Activated T-cell treated with anti-CD3 and anti-CD28 coated beads, Interleukin-2, amount 50 U/mL, for 72 hours (primary cell): ENCODE results near the gene LRP1. TPM values are rescaled to one million over a fixed set of nuclear protein-coding genes. Genes with fewer than 3 reads are reported as not detected.

ENCODE experiments used
- ATAC-seq, 2 donors: fragments of 150-1000 bp; cut with Tn5 transposase; replicated peaks in 1 of 2; 2 replicates each; pipeline ENCODE4 v1.10.0; 2021; ENCODE audit warnings: moderate library complexity in 2 of 2, mild to moderate bottlenecking in 1 of 2
- DNase-seq, 2 donors: peaks; one replicate each; pipeline ENCODE4 v3.0.0; 2021 to 2022; ENCODE audit warnings: mixed read lengths in 1 of 2
- H3K27ac Mint-ChIP-seq: one replicate; pipeline ENCODE4 v1.8.0; 2022; ENCODE audit warnings: mild to moderate bottlenecking, moderate library complexity, mixed read lengths
- H3K27me3 Mint-ChIP-seq: one replicate; pipeline ENCODE4 v1.8.0; 2022; ENCODE audit warnings: low read depth, mixed read lengths
- H3K36me3 Mint-ChIP-seq, 2 donors: one replicate each; pipeline ENCODE4 v1.8.0; 2022; ENCODE audit warnings: mixed read lengths in 2 of 2, mild to moderate bottlenecking in 1 of 2; ENCODE audit not compliant: insufficient read depth in 2 of 2
- H3K4me1 Mint-ChIP-seq: one replicate; pipeline ENCODE4 v1.8.0; 2022; ENCODE audit warnings: low read depth, mixed read lengths
- H3K4me3 Mint-ChIP-seq, 2 donors: one replicate each; pipeline ENCODE4 v1.8.0; 2022; ENCODE audit warnings: mild to moderate bottlenecking in 2 of 2, mixed read lengths in 2 of 2, moderate library complexity in 2 of 2
- H3K9me3 Mint-ChIP-seq, 2 donors: one replicate each; pipeline ENCODE4 v1.8.0; 2022; ENCODE audit warnings: mixed read lengths in 2 of 2
- total RNA-seq, 2 donors: library from RNA; stranded (reverse); gene quantifications; one replicate each; pipeline ENCODE4 v1.2.3, GENCODE V29; 2022

Gene LRP1
- total RNA-seq, 2 donors from 2014 or later = 3.2 to 4.8 TPM

DNA sequence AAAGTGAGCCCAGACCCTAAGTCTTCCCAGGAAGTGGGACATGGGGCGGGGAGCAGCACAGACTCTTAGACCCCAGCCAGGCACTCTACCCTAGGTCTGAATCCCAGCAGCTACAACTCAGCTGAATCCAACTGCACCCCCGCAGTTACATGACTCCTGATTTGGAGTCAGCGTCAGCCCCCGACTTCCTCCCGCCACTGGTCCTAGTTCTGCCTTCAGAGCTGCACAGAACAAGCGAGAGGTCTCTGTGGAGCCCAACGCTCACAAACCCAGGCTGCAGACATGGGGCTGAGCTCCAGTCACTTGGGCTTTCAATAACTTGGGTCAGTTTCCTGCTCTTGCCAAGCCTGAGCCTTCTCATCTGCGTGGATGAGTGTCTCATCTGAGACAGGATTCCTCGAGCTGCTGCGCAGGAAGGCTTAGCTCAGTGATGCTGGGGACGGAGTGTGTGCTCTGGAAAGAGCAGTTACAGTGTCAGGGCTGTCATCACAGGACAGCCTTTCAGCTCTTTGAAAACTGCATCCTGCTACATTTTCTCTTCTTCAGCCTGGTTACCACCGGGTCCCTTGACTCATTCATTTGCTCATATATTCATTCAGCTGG is 57.7 kb downstream of the LRP1 start:
- H3K9me3 Mint-ChIP-seq = no peaks in the 10 kb centered on the region
- no peak for ATAC-seq
- H3K4me3 Mint-ChIP-seq = no peak overlapping the region
- peaks cover 8% of the 10 kb centered on the region for H3K4me1 Mint-ChIP-seq
- no peak for DNase-seq
- H3K36me3 Mint-ChIP-seq = no peaks in the 10 kb centered on the region
- no peak overlapping the region for H3K27ac Mint-ChIP-seq
- no peaks in the 10 kb centered on the region for H3K27me3 Mint-ChIP-seq

GRCh38 chr12:57187222-57188089 is 59.2 kb downstream of the LRP1 start:
- Mint-ChIP-seq H3K4me1 (peaks cover 7% of the 10 kb centered on the region), H3K27me3 (no peaks in the 10 kb centered on the region), H3K4me3 (no peak overlapping the region), H3K36me3 (peaks cover 0 to 2% of the 10 kb centered on the region in 2 donors), H3K9me3 (no peaks in the 10 kb centered on the region), H3K27ac (no peak overlapping the region)
- ATAC-seq = no peak
- DNase-seq = no peak

DNA sequence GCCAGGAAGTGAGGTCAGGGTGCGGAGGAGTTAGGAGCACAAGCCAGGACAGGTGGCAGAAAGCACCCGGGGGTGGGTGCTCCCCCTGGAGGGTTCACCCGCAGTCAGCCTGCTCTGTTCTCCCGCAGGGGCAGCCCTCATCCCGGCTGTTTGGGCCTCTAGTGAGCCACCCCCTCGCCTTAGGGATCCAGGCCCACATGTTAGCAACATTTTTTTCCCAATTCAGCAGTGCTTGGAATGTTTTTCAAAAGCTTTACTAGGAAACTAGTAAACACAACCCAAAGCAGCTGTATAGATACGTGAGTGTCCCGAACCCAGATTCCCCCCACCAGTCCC is 59.8 kb downstream of the LRP1 start:
- H3K27me3 Mint-ChIP-seq = no peaks in the 10 kb centered on the region
- no peak for DNase-seq
- H3K9me3 Mint-ChIP-seq = no peaks in the 10 kb centered on the region
- H3K27ac Mint-ChIP-seq = no peak overlapping the region
- H3K36me3 Mint-ChIP-seq = peaks cover 0 to 2% of the 10 kb centered on the region in 2 donors
- peaks cover 1% of the 10 kb centered on the region for H3K4me1 Mint-ChIP-seq
- ATAC-seq = no peak
- no peak overlapping the region for H3K4me3 Mint-ChIP-seq

DNA sequence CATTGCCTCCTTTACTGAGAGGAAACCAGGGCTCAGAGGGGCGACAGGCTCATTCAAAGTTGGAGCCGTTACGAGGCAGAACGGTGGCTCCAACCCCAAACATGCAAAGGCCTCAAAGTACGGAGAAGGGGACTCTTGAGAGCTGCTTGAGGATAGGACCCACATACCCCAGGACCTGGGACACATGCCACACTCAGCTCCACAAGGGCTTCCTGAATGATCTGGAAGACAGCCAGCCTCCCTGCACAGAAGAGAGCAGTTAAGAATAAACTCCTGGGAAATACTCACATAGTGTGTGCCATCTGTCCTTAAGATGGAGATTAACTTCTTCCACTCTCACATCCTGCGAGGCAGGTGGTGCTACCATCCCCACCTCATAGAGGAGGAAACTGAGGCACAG is 61.8 kb downstream of the LRP1 start:
- Mint-ChIP-seq H3K4me1 (no peaks in the 10 kb centered on the region), H3K4me3 (no peak overlapping the region), H3K27me3 (no peaks in the 10 kb centered on the region), H3K27ac (no peak overlapping the region), H3K9me3 (no peaks in the 10 kb centered on the region), H3K36me3 (peaks cover 0 to 2% of the 10 kb centered on the region in 2 donors)
- ATAC-seq (no peak), DNase-seq (no peak)

- H3K4me1 Mint-ChIP-seq = no peaks in the 10 kb centered on the region
- DNase-seq (no peak), ATAC-seq (no peak)
- H3K27ac Mint-ChIP-seq = no peak overlapping the region
- peaks cover 0 to 2% of the 10 kb centered on the region in 2 donors for H3K36me3 Mint-ChIP-seq
- H3K4me3 Mint-ChIP-seq = no peak overlapping the region
- no peaks in the 10 kb centered on the region for H3K9me3 Mint-ChIP-seq
- H3K27me3 Mint-ChIP-seq = no peaks in the 10 kb centered on the region
Measured at GRCh38 chr12:57190821-57191220, 62.5 kb downstream of the LRP1 start.

DNA sequence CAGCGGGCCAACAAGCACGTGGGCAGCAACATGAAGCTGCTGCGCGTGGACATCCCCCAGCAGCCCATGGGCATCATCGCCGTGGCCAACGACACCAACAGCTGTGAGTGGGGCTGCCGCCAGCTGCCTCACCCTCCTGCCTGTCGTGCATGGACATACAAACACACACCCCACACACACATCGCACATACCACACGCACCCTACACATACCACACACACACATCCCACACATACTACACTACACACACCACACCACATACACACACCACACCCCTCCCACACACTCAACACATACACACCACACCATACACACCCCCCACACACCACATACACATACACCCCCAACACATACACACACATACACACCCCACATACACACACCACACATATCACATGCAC is 63.1 kb downstream of the LRP1 start:
- no peak overlapping the region for H3K4me3 Mint-ChIP-seq
- no peaks in the 10 kb centered on the region for H3K4me1 Mint-ChIP-seq
- no peak overlapping the region for H3K27ac Mint-ChIP-seq
- peaks cover 0 to 2% of the 10 kb centered on the region in 2 donors for H3K36me3 Mint-ChIP-seq
- ATAC-seq (no peak), DNase-seq (no peak)
- H3K27me3 Mint-ChIP-seq = no peaks in the 10 kb centered on the region
- no peaks in the 10 kb centered on the region for H3K9me3 Mint-ChIP-seq

DNA sequence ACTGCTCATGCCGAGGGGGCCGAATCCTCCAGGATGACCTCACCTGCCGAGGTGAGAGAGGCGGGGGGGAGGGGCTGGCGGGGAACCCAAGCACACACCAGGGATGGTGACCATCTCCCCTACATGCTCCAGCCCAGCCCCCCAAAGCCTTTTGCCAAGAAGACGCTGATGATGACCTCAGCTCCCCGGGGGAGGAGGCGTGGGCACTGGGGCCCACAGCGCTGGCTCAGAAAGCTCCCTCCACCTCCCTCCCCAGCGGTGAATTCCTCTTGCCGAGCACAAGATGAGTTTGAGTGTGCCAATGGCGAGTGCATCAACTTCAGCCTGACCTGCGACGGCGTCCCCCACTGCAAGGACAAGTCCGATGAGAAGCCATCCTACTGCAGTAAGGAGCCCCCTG is 64.6 kb downstream of the LRP1 start:
- Mint-ChIP-seq H3K36me3 (peaks cover 0 to 2% of the 10 kb centered on the region in 2 donors), H3K27ac (no peak overlapping the region), H3K9me3 (no peaks in the 10 kb centered on the region), H3K27me3 (no peaks in the 10 kb centered on the region), H3K4me1 (no peaks in the 10 kb centered on the region), H3K4me3 (no peak overlapping the region)
- no peak for ATAC-seq
- no peak for DNase-seq

DNA sequence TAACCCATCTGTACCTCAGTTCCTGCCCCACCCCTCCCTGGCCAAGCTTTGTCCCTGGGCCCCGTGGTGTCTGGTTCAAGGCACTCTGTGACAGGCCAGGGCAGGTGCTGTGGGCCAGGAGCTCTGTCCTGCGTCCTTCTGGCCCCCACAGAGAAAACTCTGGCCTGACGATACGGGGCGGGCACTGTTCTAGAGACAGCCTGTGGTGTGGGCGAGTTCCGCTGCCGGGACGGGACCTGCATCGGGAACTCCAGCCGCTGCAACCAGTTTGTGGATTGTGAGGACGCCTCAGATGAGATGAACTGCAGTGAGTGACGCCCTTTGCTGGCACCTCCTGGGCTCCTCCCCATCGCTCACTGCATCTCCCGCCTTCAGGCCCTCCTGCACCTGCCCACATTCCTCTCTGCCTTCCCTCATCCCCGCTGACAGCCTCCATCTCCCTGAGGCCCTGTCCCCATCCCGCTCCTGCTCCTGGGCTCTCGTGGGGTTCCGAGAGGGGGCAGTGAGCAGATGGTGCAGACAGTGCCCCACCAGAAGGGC is 65.5 kb downstream of the LRP1 start:
- no peak for DNase-seq
- Mint-ChIP-seq H3K9me3 (no peaks in the 10 kb centered on the region), H3K36me3 (peaks cover 0 to 2% of the 10 kb centered on the region in 2 donors), H3K27ac (no peak overlapping the region), H3K4me3 (no peak overlapping the region), H3K27me3 (no peaks in the 10 kb centered on the region), H3K4me1 (no peaks in the 10 kb centered on the region)
- ATAC-seq = no peak

- no peak overlapping the region for H3K27ac Mint-ChIP-seq
- H3K36me3 Mint-ChIP-seq = peaks cover 0 to 2% of the 10 kb centered on the region in 2 donors
- ATAC-seq (no peak), DNase-seq (no peak)
- H3K27me3 Mint-ChIP-seq = no peaks in the 10 kb centered on the region
- no peak overlapping the region for H3K4me3 Mint-ChIP-seq
- no peaks in the 10 kb centered on the region for H3K9me3 Mint-ChIP-seq
- H3K4me1 Mint-ChIP-seq = no peaks in the 10 kb centered on the region
Measured at GRCh38 chr12:57194253-57194652, 66.0 kb downstream of the LRP1 start.

DNA sequence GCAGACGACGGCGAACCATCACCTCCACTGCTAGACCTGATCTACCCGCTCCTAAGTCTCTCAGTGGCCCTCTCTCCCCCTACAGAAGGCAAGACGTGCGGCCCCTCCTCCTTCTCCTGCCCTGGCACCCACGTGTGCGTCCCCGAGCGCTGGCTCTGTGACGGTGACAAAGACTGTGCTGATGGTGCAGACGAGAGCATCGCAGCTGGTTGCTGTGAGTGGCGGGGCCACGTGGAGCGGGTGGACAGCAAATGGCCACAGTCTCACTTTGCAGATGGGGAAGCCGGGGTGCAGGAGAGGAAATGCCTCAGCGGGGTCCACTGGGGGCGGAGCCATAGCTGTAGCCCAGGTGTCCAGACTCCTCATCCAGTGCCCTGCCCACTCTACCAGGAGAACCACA is 66.9 kb downstream of the LRP1 start:
- no peak overlapping the region for H3K27ac Mint-ChIP-seq
- no peaks in the 10 kb centered on the region for H3K9me3 Mint-ChIP-seq
- DNase-seq = no peak
- H3K4me3 Mint-ChIP-seq = no peak overlapping the region
- no peaks in the 10 kb centered on the region for H3K4me1 Mint-ChIP-seq
- H3K36me3 Mint-ChIP-seq = peaks cover 0 to 2% of the 10 kb centered on the region in 2 donors
- no peaks in the 10 kb centered on the region for H3K27me3 Mint-ChIP-seq
- ATAC-seq = no peak

DNA sequence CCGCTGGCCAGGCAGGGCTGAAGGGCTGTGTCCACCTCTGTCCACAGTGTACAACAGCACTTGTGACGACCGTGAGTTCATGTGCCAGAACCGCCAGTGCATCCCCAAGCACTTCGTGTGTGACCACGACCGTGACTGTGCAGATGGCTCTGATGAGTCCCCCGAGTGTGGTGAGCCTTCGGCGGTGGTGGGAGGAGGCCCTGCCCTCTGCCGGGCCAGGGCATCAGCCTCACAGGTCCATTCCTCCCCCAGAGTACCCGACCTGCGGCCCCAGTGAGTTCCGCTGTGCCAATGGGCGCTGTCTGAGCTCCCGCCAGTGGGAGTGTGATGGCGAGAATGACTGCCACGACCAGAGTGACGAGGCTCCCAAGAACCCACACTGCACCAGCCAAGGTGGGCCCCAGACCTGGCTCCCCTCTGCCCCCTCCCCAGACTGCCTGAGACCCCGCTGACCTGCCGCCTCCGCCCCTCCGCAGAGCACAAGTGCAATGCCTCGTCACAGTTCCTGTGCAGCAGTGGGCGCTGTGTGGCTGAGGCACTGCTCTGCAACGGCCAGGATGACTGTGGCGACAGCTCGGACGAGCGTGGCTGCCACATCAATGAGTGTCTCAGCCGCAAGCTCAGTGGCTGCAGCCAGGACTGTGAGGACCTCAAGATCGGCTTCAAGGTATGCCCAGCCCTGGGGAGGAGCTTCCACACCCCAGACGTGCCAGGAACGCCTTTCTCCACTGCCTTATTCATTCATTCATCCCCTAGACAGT is 67.5 kb downstream of the LRP1 start:
- Mint-ChIP-seq H3K4me3 (no peak overlapping the region), H3K4me1 (no peaks in the 10 kb centered on the region), H3K27me3 (no peaks in the 10 kb centered on the region), H3K9me3 (no peaks in the 10 kb centered on the region), H3K36me3 (peaks cover 0 to 2% of the 10 kb centered on the region in 2 donors), H3K27ac (no peak overlapping the region)
- DNase-seq = no peak
- peak in 1 of 2 donors; percentile 24 for ATAC-seq

- DNase-seq (no peak), ATAC-seq (no peak)
- Mint-ChIP-seq H3K4me1 (no peaks in the 10 kb centered on the region), H3K36me3 (peaks cover 0 to 2% of the 10 kb centered on the region in 2 donors), H3K27ac (no peak overlapping the region), H3K9me3 (no peaks in the 10 kb centered on the region), H3K27me3 (no peaks in the 10 kb centered on the region), H3K4me3 (no peak overlapping the region)
Measured at GRCh38 chr12:57196439-57196838, 68.2 kb downstream of the LRP1 start.

DNA sequence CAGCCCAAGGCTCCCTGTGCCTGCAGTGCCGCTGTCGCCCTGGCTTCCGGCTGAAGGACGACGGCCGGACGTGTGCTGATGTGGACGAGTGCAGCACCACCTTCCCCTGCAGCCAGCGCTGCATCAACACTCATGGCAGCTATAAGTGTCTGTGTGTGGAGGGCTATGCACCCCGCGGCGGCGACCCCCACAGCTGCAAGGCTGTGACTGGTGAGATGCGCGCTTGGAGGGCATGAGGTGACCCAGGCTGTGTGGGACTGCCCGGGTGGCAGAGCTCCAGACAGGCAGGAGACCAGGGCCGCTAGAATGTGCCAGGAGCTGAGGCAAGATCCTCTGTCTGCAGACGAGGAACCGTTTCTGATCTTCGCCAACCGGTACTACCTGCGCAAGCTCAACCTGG is 68.7 kb downstream of the LRP1 start:
- Mint-ChIP-seq H3K27ac (no peak overlapping the region), H3K36me3 (no peaks in the 10 kb centered on the region), H3K4me3 (no peak overlapping the region), H3K4me1 (no peaks in the 10 kb centered on the region), H3K27me3 (no peaks in the 10 kb centered on the region), H3K9me3 (no peaks in the 10 kb centered on the region)
- DNase-seq (no peak), ATAC-seq (no peak)
